Esophagus mucosa (tissue), 1 donor: ENCODE data around the gene IL1RL1. TPM values are rescaled to one million over a fixed set of nuclear protein-coding genes. Genes with fewer than 3 reads are reported as not detected.

Source experiments
- ATAC-seq: fragments of 200-7000 bp; cut with Tn5 transposase; one replicate; pipeline ENCODE4 v1.9.1; 2020
- total RNA-seq: library from RNA; stranded (reverse); gene quantifications from one replicate; pipeline ENCODE4 v1.2.4, GENCODE V29; 2023
- donor health status: DM: yes; HTN: yes; CAD: no.

IL1RL1 gene
- total RNA-seq, 1 donor from 2014 or later: 2.8 TPM

- no peak for ATAC-seq
These were observed 64.8 kb downstream of the IL1RL1 start for GRCh38 chr2:102376052-102376591.

DNA sequence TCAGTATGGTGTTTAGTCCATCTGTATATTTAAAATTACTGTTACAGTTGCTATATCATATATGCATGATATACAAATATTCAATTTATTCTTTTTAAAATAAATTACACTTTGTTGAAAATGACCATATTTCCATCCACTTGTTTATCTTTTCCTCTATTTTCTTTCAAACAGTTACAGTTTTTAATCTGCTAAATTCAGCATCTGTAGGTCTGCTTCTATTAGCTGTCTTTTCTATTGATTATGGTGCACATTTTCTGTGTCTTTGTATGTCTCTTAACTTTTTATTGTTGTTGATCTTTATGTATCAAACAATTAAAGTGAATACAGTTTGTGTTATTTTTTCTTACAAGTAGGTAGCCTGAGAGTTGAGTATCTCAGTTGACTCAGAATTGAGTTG lies 72.4 kb downstream of the IL1RL1 start:
- ATAC-seq: no peak

- no peak for ATAC-seq
These were observed 74.2 kb downstream of the IL1RL1 start for GRCh38 chr2:102385522-102385921.

GRCh38 chr2:102386004-102386403 lies 74.6 kb downstream of the IL1RL1 start:
- ATAC-seq: no peak

- no peak for ATAC-seq
These were observed 75.6 kb downstream of the IL1RL1 start for GRCh38 chr2:102386867-102387541.

DNA sequence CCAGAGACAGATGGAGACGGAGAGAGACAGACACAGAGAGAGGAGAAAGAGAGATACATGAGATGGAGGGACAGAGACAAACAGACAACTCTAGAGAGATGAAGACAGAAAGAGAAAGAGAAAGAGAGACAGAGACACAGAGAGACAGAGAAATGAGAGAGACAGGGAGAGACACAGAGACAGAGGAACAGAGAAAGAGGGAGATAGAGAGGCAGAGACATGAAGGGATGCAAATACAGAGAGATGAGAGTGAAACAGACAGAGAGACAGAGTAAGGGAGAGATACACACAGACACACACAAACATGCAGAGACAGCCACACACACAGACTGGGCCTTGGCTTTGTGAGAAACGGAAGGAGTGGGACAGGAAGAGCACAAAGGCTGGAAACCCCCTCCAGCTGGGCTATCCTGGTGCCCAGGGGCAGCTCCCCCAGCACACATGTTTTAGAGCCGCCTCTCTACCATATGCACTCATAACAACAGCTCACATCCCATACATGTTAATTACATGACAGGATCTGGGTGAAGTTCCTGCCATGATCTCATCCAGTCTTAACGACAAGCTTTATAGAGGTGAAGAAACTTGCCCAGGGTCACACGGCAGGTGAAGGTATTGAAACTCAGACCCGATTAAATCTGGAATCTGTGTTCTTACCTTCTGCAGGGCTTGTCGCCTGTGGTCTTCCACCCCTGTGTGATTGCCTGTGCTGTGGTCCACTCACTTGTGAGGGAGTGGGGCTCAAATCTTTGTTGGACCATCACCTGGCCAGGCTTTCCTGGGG lies 76.6 kb downstream of the IL1RL1 start:
- ATAC-seq: no peak

- ATAC-seq: no peak
These were observed 80.2 kb downstream of the IL1RL1 start for GRCh38 chr2:102391565-102391964.

GRCh38 chr2:102392096-102392495 lies 80.7 kb downstream of the IL1RL1 start:
- ATAC-seq: no peak

GRCh38 chr2:102392942-102393341 lies 81.6 kb downstream of the IL1RL1 start:
- no peak for ATAC-seq

DNA sequence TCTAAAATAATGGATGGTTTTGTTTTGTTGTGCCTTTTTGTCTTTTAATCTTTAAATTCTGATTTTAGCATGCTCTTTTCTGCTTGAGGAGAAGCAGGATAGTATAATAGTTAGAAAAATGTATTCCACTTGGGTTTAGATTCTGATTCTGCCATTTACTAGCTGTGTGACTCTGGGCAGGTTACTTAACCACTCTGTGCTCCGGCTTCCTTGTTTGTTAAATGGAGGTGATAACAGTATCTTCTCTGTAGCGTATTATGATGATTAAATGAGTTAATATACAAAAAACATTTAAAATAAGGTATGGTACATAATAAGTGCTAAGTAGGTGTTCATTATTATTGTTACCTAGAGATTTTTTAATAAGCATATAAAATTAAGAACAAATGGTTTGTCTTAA lies 84.6 kb downstream of the IL1RL1 start:
- ATAC-seq: no peak

- ATAC-seq: no peak
These were observed 85.8 kb downstream of the IL1RL1 start for GRCh38 chr2:102397209-102397608.

DNA sequence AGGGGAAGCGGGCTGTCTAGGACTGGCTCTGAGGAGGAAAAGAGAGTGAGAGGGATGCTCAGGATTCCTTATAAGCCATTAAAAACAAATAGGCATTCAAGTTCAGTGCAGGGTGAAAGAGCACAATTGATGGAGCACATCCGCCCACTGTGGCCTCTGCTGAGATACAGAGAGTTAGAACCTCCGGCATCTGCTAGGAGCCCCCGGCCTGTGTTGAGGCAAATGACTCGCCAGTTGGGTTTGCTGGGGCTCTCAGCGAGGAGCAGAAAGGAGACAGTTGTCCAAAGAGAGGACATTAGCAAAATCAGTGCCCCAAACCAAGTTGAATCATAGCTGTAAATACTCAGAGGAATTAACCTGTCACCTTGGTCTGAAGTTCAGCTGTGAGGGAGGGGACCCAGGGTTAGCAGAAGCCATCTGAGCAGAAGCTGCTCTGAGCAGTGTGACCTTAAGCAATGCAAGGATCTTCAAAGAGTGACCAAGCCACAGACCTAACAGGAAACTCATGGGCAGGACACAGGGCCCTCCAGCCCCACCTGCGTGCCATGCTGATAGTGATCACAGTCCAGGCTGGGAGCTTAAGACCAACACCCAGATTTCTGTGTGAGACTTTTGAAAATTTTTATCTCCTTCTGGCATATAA lies 88.3 kb downstream of the IL1RL1 start:
- ATAC-seq: no peak

DNA sequence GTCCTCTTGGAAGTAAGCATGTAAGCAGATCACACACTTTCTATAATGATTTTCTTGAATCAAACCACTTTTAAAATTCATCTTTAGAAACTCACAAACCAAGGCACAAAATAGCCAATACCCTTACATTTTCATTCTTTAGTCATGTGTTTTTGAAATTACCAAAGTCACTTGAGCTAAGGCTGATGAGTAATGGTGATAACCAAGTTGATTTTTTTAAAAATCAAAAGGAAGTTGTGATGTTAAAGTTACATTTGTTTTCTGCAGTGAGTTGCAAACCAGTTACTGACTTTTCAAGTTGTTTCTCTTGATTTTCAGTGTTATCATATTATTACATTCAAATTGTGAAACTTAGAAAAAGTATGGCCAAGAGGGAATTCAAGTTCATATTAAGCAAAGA lies 90.1 kb downstream of the IL1RL1 start:
- ATAC-seq: no peak

Other genes with a start within 250 kb of the IL1RL1 start
- 19.1 TPM for gene IL1R1, start 168.8 kb upstream of the IL1RL1 start, total RNA-seq
- gene IL1RL2, start 124.5 kb upstream of the IL1RL1 start, total RNA-seq: 8.1 TPM
- 1.1 TPM for gene IL18R1, start 44.2 kb downstream of the IL1RL1 start, total RNA-seq
- gene IL18RAP, start 111.6 kb downstream of the IL1RL1 start, total RNA-seq: 0.64 TPM
- gene SLC9A4, start 161.7 kb downstream of the IL1RL1 start, total RNA-seq: 0.08 TPM